ENCODE results near the gene TMEM229B.

TMEM229B gene

GRCh38 chr14:67487937-67488893 lies at the start of gene TMEM229B:
TSS of gene TMEM229B (minus strand) at chr14:67488721. CDS start at chr14:67473923, 14,798 bp downstream.
- DNase-seq = no peak

DNA sequence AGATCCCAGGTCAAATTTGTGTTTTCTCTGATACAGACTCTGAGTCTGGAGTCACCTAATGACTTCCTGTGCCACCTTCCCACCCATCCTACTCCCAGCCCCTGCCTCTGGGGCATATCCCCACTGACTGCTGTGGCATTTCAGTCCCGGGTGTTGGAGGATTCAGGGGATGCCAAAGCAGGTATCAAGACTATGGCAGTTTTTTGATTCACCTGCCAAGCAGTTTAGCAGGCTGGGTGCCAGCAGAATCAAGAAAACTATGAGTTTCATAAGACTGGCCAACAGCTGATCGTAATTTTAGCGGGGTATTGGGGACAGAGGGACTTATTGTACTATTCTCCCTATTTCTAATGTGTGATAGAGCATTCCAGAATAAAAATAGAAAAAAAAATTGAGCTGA lies 49.2 kb upstream of the TMEM229B start:
- no peak for DNase-seq

DNA sequence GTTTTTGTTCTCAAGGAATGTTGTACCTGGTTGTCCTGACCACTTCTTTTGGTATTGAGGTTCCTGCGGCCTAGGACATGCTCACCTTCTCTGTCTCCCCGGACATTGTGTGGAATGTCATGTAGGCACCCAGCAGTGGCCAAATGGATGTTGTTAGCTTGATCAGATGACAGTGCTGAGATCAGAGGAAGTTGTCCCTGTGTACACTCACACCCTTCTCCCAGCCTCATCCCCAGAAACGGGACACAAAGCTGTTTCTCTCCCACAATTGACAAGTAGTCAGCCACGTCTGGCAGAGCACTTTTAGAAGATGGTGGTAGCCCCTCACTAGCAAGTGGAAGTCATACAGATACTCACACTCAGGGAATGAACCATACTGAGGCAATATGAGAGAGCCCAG lies 47.6 kb upstream of the TMEM229B start:
- DNase-seq = no peak

GRCh38 chr14:67533754-67534085 lies 45.2 kb upstream of the TMEM229B start:
- no peak for DNase-seq

DNA sequence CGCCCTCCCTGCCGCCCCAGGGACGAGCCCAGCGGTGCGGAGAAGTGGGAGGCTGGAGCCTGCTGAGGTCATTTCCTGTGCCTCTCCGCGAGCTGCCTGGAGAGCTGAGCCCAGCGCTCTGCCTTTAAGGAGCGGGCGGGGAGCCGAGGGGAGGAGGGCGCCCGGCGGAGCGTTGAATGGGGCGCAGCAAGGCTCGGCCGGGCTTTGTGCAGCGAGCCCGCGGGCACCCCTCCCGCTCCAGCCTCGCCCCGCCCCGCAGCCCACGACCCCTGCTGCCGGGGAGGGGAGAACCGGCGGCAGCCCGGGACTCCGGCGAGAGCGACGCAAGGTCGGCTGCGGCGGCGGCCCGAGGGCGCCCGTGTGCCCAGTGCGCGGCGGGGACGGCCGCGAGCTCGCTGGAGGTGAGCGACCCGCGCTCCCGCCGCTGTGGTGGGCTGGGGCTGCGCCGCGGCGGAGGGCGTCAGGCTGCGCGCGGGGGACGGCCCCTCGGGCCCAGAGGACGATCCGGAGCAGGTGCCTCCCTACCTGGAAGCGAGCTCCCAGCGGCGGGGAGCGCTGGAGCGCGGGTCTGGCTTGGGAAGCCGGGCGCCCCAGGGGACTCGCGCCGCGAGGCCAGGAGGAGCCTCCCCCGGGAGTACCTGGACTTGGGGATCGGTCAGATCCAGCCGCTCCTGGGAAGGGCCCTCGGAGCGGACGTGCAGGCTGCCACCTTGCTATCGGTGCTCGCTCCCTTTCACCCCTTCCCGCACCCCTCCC lies 44.7 kb upstream of the TMEM229B start, which contains the start of gene PLEKHH1:
TSS of gene PLEKHH1 (plus strand) at position 293 of the 756 bp plus-strand sequence. CDS start 8,578 bp downstream, outside the sequence.
- peak; percentile 18 for DNase-seq

DNA sequence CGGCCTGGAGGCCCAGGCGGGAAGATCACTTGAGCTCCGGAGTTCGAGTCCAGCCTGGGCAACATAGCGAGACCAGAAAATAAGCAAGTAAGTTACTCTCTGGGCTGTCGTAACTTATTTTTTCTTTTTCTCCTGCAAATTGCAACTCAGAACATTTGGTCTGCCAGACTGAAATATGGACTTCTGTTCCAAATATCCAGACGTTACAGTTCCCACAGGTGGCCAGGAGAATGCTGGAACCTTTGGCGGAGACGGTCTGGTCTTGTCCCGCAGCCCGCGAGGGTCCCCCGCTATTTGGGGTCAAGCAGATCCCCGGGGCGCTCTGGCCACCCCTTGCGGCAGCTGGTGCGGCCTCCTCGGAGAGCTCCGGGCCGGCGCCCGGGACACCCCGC lies 44.1 kb upstream of the TMEM229B start:
- DNase-seq = no peak

DNA sequence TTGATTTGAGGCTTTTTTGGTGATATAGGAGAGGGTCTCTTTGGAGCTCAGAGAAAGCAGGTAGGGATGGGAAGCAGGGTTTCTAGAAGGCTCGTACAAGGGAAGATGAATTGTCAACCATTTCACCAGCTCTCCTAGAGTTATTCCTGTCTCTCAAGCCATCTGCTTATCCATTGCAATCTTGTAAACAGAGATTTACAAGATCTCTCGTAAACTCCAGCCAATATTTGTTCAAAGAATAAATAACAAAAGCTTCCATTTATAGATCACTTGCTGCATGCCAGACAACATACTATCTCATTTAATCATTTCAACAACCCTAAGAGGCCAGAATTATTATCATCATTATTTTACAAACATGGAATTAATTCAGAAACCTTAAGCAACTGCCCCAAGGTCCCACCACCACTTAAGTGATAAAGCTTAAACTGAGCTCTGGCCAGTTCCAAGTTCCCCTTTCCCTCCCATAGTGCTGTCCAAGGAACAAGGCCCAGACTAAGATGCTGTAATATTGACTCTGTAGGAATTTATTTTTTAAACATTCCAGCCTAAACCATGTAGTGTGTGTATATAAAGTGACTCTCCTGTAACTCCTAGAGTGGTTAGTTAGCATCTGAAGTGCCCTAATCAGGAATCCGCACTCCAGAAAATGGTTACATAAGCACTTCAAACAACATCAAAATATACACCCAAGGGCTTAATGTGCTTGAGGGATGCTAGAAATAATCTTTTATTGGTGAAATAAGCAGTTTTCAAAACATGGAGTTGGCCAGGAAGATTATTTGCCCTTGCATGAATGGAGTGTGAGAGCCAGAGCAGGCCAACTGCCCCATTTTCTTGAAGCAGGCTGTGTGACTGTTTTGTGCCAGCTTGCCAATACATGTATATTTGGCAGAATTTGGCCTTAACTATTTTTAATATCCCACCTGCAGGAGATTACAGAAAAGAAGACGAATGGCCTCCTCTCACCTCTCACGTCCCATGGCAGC lies 41.7 kb upstream of the TMEM229B start:
- no peak for DNase-seq

DNA sequence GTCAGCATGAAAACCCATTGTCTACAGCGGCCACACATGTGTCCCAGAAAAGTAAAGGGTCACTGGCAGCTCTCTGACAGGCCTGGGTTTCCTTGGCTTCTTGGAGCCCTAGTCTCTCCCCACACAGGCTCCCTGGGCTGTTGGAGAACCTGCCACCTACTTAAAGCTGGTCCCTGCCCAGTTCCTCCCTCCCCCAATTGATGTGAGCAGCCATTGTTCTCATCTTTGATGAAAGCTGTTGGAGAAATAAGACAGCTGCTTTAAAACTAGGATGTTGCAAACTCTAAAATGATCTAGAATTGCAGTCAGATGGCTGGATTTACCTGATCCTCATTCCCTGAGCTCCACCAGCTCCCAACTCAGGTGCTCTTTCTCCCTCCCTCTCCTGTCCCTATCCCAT lies 39.8 kb upstream of the TMEM229B start:
- DNase-seq = no peak

GRCh38 chr14:67527756-67528155 lies 39.2 kb upstream of the TMEM229B start:
- DNase-seq = no peak

- peak; percentile 73 for DNase-seq
These were observed 38.3 kb upstream of the TMEM229B start for GRCh38 chr14:67526676-67527459.

DNA sequence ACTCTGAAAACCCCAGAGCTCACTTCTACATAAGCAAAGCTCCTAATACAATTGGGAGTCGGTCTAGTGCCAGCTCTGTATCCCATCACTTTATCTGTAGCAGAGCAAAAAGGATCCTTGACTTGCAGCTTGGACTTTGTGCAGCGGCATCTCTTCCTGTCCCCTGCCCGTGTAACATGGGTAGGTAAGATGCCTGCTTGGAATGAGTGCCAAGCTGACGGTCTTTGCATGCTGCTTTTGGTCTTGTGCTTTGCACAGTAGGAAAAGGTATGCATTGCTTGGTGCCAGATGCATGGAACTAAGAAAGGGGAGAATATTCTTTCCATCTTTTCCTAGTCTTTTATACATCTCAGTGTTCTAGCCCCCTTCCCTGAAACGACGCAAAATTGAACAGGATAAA lies 37.7 kb upstream of the TMEM229B start:
- no peak for DNase-seq

GRCh38 chr14:67525389-67525788 lies 36.9 kb upstream of the TMEM229B start:
- DNase-seq = no peak

- DNase-seq = no peak
These were observed 36.1 kb upstream of the TMEM229B start for GRCh38 chr14:67524634-67524963.

GRCh38 chr14:67523764-67524633 lies 35.5 kb upstream of the TMEM229B start:
- DNase-seq = no peak

DNA sequence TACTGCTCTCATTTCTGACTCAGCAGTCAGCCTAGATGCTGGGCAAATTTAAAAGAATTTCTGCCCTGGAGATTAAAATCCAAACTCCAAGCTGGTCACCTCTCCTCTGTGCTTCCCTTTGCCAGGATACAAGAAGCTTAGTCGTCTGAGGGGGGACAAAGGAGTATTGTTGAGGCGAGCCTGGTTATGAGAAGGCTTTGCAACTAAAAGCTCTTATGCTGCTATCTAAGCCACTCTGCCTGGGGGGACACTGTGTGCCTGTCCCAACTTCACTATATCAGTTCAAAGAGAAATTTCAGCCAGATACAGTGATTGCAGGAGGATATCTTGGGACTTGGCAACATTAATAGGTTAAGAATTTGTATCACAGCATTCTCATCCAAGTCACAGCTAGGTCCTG lies 33.7 kb upstream of the TMEM229B start:
- no peak for DNase-seq

- DNase-seq = no peak
These were observed 32.0 kb upstream of the TMEM229B start for GRCh38 chr14:67520482-67520881.

DNA sequence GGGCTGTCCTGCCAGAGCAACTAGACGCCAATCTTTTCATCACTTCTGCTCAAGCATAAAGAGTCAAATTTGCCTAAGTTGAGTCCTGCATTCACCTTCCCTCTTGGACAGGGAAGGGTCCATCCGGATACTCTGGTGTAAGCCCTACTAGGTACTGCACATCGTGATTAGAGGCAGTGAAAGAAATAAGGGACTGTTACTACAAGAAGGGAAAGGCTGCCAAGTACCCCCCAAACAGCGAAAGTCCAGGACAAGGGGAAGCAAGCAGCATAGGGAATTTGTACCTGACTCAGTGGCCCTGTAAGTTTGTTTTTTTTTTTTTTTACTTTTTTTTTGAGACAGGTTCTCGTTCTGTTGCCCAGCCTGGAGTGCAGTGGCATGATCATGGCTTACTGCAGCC lies 30.9 kb upstream of the TMEM229B start:
- no peak for DNase-seq

- no peak for DNase-seq
These were observed 28.6 kb upstream of the TMEM229B start for GRCh38 chr14:67517083-67517482.

- DNase-seq = no peak
These were observed 28.2 kb upstream of the TMEM229B start for GRCh38 chr14:67516676-67517075.

DNA sequence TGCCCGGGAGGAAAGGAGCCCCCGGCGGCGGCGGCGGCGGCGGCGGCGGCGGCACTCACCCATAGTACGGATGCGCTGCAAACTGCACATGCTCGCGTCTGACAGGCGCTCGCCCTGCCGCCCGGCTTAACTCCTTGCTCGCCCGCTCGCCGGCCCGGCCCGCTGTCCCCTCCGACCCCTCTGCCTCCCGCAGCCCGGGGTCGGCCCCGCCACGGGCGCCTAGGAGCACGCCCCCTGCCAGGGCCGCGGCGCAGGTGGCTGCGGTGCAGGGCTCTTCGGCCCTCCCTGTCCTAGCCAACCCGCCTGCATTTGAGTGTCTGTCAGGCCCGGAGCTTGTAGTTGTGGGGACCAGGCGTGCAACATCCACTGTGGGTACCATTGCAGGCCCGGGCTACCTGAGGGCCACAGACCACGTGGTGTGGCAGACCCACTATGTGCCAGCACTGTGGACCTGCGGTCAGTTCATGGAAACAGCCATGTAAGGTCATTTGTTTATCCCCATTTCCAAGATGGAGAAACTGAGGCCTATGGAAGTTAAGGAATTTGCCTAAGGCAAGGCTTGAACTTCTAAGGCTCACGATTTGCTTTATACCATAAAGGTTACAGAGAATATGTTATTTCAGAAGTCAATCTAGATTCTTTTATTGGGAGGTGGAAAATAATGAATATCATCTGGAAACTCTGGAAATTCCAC lies 27.0 kb upstream of the TMEM229B start:
- no peak for DNase-seq

Measured in NCI-H1694 (cell line).